GM18519 (cell line): ENCODE measurements around the gene RAPGEF3.
A peak's percentile ranks its signal among the peaks of the same experiment; 100 is the strongest.

Experiments
- ATAC-seq: cut with Tn5 transposase; IDR thresholded peaks from one replicate; pipeline ENCODE4 v1.9.1; 2021; ENCODE audit warnings: mild to moderate bottlenecking, moderate library complexity; ENCODE audit not compliant: unreplicated experiment, low FRiP score

Gene RAPGEF3

GRCh38 chr12:47744778-47745436 lies 13.8 kb downstream of the RAPGEF3 start:
- no peak for ATAC-seq

GRCh38 chr12:47744005-47744651 lies 14.6 kb downstream of the RAPGEF3 start:
- no peak for ATAC-seq

GRCh38 chr12:47743311-47743860 lies 15.3 kb downstream of the RAPGEF3 start:
- no peak for ATAC-seq

- ATAC-seq, result no peak
Measured at GRCh38 chr12:47742253-47742825, 16.3 kb downstream of the RAPGEF3 start.

GRCh38 chr12:47741340-47741703 lies 17.4 kb downstream of the RAPGEF3 start:
- ATAC-seq, result no peak

DNA sequence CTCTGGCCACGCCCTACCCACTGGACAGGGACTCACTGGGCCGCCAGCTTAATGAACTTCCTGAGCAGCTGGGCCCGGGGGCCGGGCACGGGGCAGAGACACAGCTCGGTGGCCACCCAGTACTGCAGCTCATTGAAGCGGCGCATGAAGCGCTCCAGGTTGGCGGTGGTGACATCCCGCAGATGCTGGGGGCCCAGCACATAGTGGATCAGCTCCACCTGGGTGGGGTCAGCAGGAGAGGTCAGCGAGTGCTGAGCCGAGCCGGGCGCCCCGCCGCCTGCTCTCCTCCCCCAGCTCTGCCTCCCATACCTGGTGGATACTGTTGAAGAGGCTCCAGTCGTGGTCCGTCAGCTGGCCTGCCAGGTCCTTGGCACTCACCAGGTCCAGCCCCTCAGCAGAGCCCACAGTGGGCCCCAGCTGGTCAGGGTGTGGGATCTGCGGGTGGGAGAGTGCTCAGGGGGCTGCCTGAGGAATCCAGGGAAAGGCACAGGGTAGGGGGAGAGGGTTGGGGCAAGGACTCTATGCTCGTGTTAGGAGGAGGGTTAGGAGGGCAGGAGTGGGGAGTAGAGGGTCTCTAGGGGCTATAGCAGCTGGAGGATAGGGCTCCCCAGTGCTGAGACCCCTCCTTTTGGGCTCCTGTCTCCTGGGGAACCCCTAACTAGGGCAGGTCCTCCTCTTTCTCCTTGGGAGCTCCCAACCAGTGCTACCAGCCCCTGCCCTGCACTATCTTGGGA lies 17.9 kb downstream of the RAPGEF3 start:
- ATAC-seq, result no peak

DNA sequence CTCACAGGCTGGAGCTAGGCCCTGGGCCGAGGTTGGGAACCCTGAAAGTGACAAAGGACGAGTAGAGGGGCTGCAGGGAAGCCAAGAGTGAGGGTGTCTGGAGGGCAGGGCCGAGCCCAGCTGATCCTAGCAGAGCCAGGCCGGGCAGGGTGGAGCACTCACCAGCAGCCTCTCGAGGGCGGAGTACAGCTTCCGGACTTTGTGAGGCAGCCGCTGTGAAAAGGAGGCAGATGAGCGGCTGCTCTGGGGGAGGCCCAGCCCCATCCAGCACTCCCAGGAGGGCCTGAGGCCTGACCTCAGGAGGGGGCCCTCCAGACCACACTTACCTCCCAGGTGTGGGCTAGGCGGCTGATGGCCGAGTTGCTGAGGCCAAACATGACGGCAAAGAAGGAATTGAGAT lies 18.7 kb downstream of the RAPGEF3 start:
- ATAC-seq, result no peak

DNA sequence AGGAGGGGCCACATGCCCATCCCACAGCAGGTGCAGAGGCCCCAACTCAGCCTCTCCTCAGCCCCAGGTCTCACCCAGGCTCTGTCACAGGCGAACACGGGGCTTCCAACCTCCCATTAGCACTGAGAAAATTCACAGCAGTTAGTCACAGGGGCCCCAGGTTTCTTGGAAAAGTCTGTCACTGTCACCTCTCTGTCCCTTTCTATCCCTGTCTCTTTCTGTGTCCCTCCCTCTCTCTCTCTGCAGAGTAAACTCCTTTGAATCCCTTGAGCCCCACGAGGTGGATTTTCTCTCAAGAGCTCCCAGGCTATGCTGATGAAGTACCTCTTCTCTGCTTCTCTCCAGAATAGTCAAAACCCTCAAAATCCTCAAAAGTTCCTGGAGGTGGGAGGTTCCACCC lies 19.4 kb downstream of the RAPGEF3 start:
- no peak for ATAC-seq

- no peak for ATAC-seq
Measured at GRCh38 chr12:47737936-47738594, 20.6 kb downstream of the RAPGEF3 start.

- ATAC-seq, result no peak
Measured at GRCh38 chr12:47736877-47737676, 21.6 kb downstream of the RAPGEF3 start.

- no peak for ATAC-seq
Measured at GRCh38 chr12:47736216-47736615, 22.5 kb downstream of the RAPGEF3 start.

GRCh38 chr12:47735649-47736048 lies 23.0 kb downstream of the RAPGEF3 start:
- ATAC-seq, result no peak

DNA sequence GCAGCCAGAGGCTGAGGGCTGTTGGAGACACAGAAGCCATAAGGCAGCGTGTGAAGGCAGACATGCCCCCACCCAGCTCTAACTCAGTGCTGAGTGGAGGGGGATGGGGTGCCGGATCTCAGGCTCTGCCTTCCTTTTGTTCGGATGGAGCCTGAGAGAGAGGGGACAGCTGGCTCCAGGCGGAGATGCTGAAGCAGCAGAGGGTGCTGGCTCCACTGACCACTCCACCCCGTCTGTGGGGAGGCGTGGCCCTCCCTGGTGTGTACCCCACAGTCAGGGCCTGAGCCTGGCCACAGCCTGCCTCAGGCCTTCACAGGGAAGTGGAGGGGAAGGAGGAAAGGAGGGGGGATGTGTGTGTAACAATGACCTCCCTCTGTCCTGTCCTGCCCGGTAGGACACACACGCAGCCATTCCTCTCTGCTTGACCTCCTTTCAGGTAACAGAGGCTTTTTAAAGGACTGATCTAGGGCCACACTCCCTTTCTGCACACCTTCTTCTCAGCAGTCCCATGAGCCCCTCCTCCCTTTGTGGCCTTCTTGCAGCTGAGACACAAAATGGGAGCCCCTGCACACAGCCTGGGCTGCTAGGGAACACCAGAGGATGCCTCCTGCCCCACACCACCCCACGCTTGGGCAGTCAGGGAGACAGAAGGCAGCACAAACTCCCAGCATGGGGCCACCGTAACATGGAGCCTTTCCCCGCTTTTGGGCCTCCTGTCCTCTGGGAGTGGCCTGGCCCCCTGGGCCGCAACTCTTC lies 23.8 kb downstream of the RAPGEF3 start:
- ATAC-seq, result no peak

GRCh38 chr12:47733142-47733541 lies 25.5 kb downstream of the RAPGEF3 start:
- no peak for ATAC-seq

DNA sequence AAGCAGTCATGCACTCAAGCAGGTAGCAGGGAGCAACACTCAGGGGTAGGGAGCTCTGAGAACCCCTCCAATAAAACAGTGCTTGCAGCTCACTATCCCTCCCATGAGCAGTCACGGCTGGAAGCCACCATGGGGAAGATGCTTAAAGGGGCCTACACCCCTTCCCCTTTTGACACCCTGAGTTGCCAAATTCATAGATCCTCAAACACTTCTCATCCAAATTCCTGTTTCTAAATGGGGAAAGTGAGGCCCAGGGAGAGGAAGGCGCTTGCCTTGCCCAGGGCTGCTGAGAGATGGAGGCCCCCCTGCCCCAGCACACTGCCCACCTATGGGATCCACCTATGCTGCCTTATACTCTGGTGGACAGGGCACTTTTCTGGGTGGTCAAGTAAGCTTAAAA lies 26.2 kb downstream of the RAPGEF3 start:
- no peak for ATAC-seq

GRCh38 chr12:47731723-47732122 lies 27.0 kb downstream of the RAPGEF3 start:
- ATAC-seq, result no peak

DNA sequence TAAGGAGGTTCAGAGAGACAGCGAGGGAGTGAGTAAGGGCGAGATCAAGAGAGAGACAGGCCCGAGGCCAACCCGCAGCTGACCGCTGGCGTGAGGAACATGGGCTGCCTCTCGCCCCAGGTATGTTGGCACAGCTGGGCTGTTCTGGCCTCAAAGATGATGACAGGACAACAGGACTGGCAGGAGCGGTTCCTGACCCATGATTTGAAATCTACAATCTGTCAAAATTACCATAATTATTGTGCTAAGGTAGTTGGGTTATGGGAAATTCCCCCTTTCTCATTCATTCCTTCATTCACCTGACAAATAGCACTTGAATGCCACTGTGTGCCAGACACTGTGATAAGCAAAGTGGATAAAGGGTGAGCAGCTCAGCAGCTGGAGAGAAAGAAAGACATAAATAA lies 28.3 kb downstream of the RAPGEF3 start:
- no peak for ATAC-seq

DNA sequence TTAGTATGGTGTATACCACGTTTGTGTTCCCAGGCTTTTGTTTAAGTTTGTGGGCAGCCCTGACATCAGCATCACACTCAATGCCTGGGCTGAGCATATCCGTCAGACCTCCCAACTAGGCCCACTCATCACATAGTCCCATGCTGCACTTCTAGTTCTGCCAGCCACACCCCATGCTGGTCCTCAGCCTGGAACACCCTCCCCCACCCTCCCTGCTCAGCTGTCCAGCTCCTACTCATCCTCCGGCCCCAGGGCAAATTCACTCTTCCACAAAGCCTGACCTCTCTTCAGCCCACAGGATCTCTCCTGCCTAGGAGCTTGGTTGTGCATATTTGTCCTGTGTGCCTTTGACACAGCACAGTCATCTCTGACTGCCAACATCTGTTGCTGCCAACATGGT lies 29.4 kb downstream of the RAPGEF3 start:
- ATAC-seq, result no peak

- ATAC-seq, result peak; percentile 78
Measured at GRCh38 chr12:47725893-47726292, 32.8 kb downstream of the RAPGEF3 start.
